CMK (cell line): Measurements from ENCODE around the gene ANKRD6.

ENCODE experiments used
- DNase-seq: peaks from one replicate; pipeline ENCODE4 v3.0.0-alpha.2; 2010; ENCODE audit warnings: low read depth

ANKRD6 gene

GRCh38 chr6:89657445-89658158, 224.7 kb downstream of the ANKRD6 start:
- no peak for DNase-seq

- DNase-seq = no peak
Measured at GRCh38 chr6:89660981-89661380, 228.0 kb downstream of the ANKRD6 start.

GRCh38 chr6:89661559-89661958, 228.6 kb downstream of the ANKRD6 start:
- DNase-seq = no peak

GRCh38 chr6:89662659-89663223, 229.8 kb downstream of the ANKRD6 start:
- DNase-seq = no peak

- DNase-seq = no peak
Measured at GRCh38 chr6:89667872-89668556, 235.1 kb downstream of the ANKRD6 start.

- DNase-seq = no peak
Measured at GRCh38 chr6:89669002-89669401, 236.1 kb downstream of the ANKRD6 start.

- no peak for DNase-seq
Measured at GRCh38 chr6:89670935-89671565, 238.1 kb downstream of the ANKRD6 start.

- no peak for DNase-seq
Measured at GRCh38 chr6:89675949-89676748, 243.2 kb downstream of the ANKRD6 start.

GRCh38 chr6:89678531-89678930, 245.6 kb downstream of the ANKRD6 start:
- no peak for DNase-seq

GRCh38 chr6:89679215-89680120, 246.5 kb downstream of the ANKRD6 start:
- no peak for DNase-seq

- DNase-seq = no peak
Measured at GRCh38 chr6:89680150-89680549, 247.2 kb downstream of the ANKRD6 start.

GRCh38 chr6:89680551-89680950, 247.6 kb downstream of the ANKRD6 start:
- DNase-seq = no peak

GRCh38 chr6:89681983-89682564, 249.1 kb downstream of the ANKRD6 start:
- no peak for DNase-seq

- DNase-seq = no peak
Measured at GRCh38 chr6:89682991-89683390, 250.0 kb downstream of the ANKRD6 start.
